Neural crest cell (in vitro differentiated cells): ENCODE measurements around the gene AGBL1. TPM values are rescaled to one million over a fixed set of nuclear protein-coding genes. Genes with fewer than 3 reads are reported as not detected.

ENCODE experiments used
- DNase-seq: peaks from one replicate; pipeline ENCODE4 v3.0.0; 2021; ENCODE audit warnings: low read depth, mixed read lengths, low spot score
- H3K27ac Mint-ChIP-seq: one replicate; pipeline ENCODE4 v1.8.0; 2021; ENCODE audit warnings: mild to moderate bottlenecking, mixed read lengths; ENCODE audit not compliant: unreplicated experiment
- H3K27me3 Mint-ChIP-seq: 2 replicates; pipeline ENCODE4 v1.8.0; 2021; ENCODE audit warnings: low read depth, mild to moderate bottlenecking, mixed read lengths
- H3K36me3 Mint-ChIP-seq: 2 replicates; pipeline ENCODE4 v1.8.0; 2021; ENCODE audit warnings: low read depth, mild to moderate bottlenecking, mixed read lengths
- H3K4me1 Mint-ChIP-seq: 2 replicates; pipeline ENCODE4 v1.8.0; 2021; ENCODE audit warnings: mixed read lengths
- H3K4me3 Mint-ChIP-seq: one replicate; pipeline ENCODE4 v1.8.0; 2021; ENCODE audit warnings: mild to moderate bottlenecking, mixed read lengths
- H3K9me3 Mint-ChIP-seq: 2 replicates; pipeline ENCODE4 v1.8.0; 2021; ENCODE audit warnings: mixed read lengths
- total RNA-seq: library from RNA; stranded (reverse); gene quantifications from 2 replicates; pipeline ENCODE4 v1.2.1, GENCODE V29; 2021
- TF ChIP-seq, protein P1 (sequence below): fragments of 200-600 bp; sonication (generic); conservative IDR thresholded peaks from 2 replicates; pipeline ENCODE4 v1.5.0; 2021; ENCODE audit warnings: antibody characterized with exemption, mild to moderate bottlenecking

Gene AGBL1
- total RNA-seq, 1 donor from 2014 or later, result 0.05 TPM

DNA sequence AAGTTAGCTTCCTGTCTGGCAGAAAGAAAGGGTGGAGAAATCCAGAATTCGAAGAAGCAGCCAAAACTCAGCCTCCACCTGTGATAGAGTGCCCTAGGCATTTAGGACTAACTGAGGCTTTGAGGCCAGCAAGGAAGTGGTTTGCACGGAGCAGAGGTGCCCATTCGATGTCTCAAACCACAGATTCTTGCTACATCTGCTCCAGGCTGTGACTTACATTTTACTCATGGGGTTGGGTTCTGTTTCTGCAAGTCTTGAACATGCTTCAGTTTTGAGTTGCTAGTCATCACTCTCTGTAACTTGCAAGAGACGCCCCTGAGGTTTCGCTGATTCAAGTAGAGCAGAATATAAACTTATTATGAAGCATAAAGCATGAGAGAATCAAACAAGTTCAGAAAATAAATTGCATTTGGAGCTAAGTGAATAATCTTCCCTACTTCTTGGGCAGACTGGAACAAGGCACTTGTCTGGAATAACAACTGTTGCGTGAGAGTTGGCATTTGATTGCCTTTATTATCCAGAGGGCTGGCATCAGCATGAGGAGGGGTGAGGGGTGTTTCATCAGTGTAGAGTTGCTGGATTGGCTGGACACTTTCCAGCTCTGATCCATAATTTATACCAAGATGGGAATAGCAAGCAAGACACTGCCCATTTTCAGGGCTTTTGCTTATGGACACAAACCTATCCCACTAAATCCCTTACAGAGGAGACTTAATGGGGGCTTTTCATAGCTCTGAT, 256.5 kb downstream of the AGBL1 start:
- Mint-ChIP-seq H3K27me3 (peaks cover 21% of the 10 kb centered on the region), H3K4me1 (no peaks in the 10 kb centered on the region), H3K4me3 (no peak overlapping the region), H3K27ac (peak overlapping the region; percentile 10), H3K36me3 (no peaks in the 10 kb centered on the region), H3K9me3 (peaks cover 12% of the 10 kb centered on the region)
- TF ChIP-seq, protein P1, sequence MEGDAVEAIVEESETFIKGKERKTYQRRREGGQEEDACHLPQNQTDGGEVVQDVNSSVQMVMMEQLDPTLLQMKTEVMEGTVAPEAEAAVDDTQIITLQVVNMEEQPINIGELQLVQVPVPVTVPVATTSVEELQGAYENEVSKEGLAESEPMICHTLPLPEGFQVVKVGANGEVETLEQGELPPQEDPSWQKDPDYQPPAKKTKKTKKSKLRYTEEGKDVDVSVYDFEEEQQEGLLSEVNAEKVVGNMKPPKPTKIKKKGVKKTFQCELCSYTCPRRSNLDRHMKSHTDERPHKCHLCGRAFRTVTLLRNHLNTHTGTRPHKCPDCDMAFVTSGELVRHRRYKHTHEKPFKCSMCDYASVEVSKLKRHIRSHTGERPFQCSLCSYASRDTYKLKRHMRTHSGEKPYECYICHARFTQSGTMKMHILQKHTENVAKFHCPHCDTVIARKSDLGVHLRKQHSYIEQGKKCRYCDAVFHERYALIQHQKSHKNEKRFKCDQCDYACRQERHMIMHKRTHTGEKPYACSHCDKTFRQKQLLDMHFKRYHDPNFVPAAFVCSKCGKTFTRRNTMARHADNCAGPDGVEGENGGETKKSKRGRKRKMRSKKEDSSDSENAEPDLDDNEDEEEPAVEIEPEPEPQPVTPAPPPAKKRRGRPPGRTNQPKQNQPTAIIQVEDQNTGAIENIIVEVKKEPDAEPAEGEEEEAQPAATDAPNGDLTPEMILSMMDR, result no peak
- no peak for DNase-seq

DNA sequence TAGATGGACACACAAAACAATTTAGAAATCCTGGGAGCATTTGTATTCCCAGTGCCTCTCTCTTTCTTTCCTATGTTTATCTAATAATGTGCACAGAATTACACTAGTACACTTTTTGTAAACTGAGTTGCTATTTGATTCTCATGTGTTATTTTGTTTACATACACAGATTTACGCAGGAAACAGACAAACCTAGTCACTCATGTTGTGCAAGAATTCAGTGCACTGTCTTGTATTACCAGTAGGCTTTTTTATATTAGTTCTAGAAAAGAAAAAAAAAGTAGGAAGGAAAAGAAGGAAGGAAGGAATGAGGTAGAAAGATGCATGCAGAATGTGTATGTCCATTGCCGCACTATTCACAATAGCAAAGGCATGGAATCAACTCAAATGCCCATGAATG, 257.4 kb downstream of the AGBL1 start:
- TF ChIP-seq, protein P1, result no peak
- H3K27ac Mint-ChIP-seq, result no peak overlapping the region
- H3K27me3 Mint-ChIP-seq, result peaks cover 21% of the 10 kb centered on the region
- no peak overlapping the region for H3K4me3 Mint-ChIP-seq
- no peaks in the 10 kb centered on the region for H3K4me1 Mint-ChIP-seq
- no peak for DNase-seq
- H3K36me3 Mint-ChIP-seq, result no peaks in the 10 kb centered on the region
- peaks cover 10% of the 10 kb centered on the region for H3K9me3 Mint-ChIP-seq

DNA sequence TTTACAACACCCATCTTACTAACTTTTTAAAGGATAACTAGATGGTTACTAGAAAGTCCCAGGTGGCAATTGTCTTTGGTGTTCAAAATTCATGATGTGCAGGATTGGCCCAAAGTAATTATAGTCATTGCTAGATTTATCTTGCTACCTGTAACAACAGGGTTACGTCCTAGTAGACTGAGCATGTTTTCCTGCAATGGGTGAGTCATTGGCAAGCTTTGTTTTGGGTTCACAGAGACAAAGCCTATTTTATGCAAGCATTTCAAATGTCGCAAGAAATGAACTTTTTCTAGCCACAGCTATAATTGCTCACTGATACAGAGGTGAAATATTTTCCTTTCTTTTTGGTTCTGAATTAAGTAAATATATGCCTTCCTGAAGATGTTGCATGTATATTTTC, 267.6 kb downstream of the AGBL1 start:
- TF ChIP-seq, protein P1, result no peak
- DNase-seq, result no peak
- no peaks in the 10 kb centered on the region for H3K4me1 Mint-ChIP-seq
- no peaks in the 10 kb centered on the region for H3K36me3 Mint-ChIP-seq
- no peak overlapping the region for H3K4me3 Mint-ChIP-seq
- H3K9me3 Mint-ChIP-seq, result no peaks in the 10 kb centered on the region
- H3K27ac Mint-ChIP-seq, result no peak overlapping the region
- H3K27me3 Mint-ChIP-seq, result peaks cover 3% of the 10 kb centered on the region

DNA sequence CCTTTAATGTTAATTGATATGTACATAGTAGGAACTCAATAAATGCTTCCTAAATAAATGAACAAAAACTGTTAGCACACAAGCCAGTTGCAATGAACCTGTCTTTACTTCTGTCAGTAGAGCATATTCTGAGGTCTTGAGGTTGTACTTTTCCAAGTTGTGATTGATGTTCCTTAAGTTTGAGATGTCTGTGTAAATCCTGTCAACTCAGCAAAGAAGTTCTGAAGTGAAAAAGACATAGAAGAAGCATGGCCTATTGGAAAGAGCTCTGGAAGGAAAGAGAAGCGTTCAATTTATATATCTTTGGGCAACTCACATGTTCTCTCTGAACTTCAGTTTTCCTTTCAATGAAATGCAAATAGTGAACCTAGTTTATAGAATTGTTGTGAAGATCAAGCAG, 269.9 kb downstream of the AGBL1 start:
- no peak overlapping the region for H3K4me3 Mint-ChIP-seq
- no peak for DNase-seq
- H3K27ac Mint-ChIP-seq, result no peak overlapping the region
- H3K9me3 Mint-ChIP-seq, result no peaks in the 10 kb centered on the region
- TF ChIP-seq, protein P1, result no peak
- no peaks in the 10 kb centered on the region for H3K4me1 Mint-ChIP-seq
- no peaks in the 10 kb centered on the region for H3K36me3 Mint-ChIP-seq
- H3K27me3 Mint-ChIP-seq, result peaks cover 3% of the 10 kb centered on the region

DNA sequence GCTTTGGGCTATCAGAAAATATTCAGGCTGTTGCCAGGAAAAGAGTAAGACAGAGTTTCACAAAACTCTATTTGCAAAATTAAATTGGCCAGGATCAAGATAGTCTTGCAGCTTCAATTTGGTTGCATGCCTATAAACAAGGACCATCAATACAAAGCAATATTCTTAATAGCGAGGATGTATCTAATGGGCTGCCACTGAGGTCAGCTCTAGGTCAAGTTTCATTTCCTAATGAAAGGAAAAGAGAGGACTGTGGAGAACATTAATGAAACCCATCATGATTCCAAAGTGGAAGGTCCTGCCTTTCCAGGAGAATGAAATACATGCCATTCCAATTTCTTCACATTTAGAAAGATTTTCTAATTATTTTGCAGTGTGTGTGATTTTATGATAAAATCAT, 273.5 kb downstream of the AGBL1 start:
- Mint-ChIP-seq H3K9me3 (no peaks in the 10 kb centered on the region), H3K27me3 (no peaks in the 10 kb centered on the region), H3K36me3 (no peaks in the 10 kb centered on the region), H3K4me3 (no peak overlapping the region), H3K27ac (no peak overlapping the region), H3K4me1 (no peaks in the 10 kb centered on the region)
- DNase-seq, result no peak
- TF ChIP-seq, protein P1, result no peak
